Neural crest cell (in vitro differentiated cells): ENCODE results near the gene CELSR2. TPM values are rescaled to one million over a fixed set of nuclear protein-coding genes. Genes with fewer than 3 reads are reported as not detected.

ENCODE experiments used
- DNase-seq: peaks from one replicate; pipeline ENCODE4 v3.0.0; 2021; ENCODE audit warnings: low read depth, mixed read lengths, low spot score
- H3K27ac Mint-ChIP-seq: one replicate; pipeline ENCODE4 v1.8.0; 2021; ENCODE audit warnings: mild to moderate bottlenecking, mixed read lengths; ENCODE audit not compliant: unreplicated experiment
- H3K27me3 Mint-ChIP-seq: 2 replicates; pipeline ENCODE4 v1.8.0; 2021; ENCODE audit warnings: low read depth, mild to moderate bottlenecking, mixed read lengths
- H3K36me3 Mint-ChIP-seq: 2 replicates; pipeline ENCODE4 v1.8.0; 2021; ENCODE audit warnings: low read depth, mild to moderate bottlenecking, mixed read lengths
- H3K4me1 Mint-ChIP-seq: 2 replicates; pipeline ENCODE4 v1.8.0; 2021; ENCODE audit warnings: mixed read lengths
- H3K4me3 Mint-ChIP-seq: one replicate; pipeline ENCODE4 v1.8.0; 2021; ENCODE audit warnings: mild to moderate bottlenecking, mixed read lengths
- H3K9me3 Mint-ChIP-seq: 2 replicates; pipeline ENCODE4 v1.8.0; 2021; ENCODE audit warnings: mixed read lengths
- CTCF ChIP-seq: fragments of 200-600 bp; sonication (generic); conservative IDR thresholded peaks from 2 replicates; pipeline ENCODE4 v1.5.0; 2021; ENCODE audit warnings: antibody characterized with exemption, mild to moderate bottlenecking
- total RNA-seq: library from RNA; stranded (reverse); gene quantifications from 2 replicates; pipeline ENCODE4 v1.2.1, GENCODE V29; 2021

CELSR2 gene
- total RNA-seq, 1 donor from 2014 or later, result 97.1 TPM

- Mint-ChIP-seq H3K27ac (no peak overlapping the region), H3K9me3 (no peaks in the 10 kb centered on the region), H3K4me1 (no peaks in the 10 kb centered on the region), H3K27me3 (no peaks in the 10 kb centered on the region), H3K36me3 (peaks cover 13% of the 10 kb centered on the region), H3K4me3 (no peak overlapping the region)
- no peak for DNase-seq
- TF ChIP-seq CTCF, result no peak
Measured at GRCh38 chr1:109319114-109319513, 69.8 kb downstream of the CELSR2 start.

- no peak overlapping the region for H3K4me3 Mint-ChIP-seq
- no peak for TF ChIP-seq CTCF
- peaks cover 4% of the 10 kb centered on the region for H3K4me1 Mint-ChIP-seq
- DNase-seq, result no peak
- peaks cover 18% of the 10 kb centered on the region for H3K36me3 Mint-ChIP-seq
- no peaks in the 10 kb centered on the region for H3K9me3 Mint-ChIP-seq
- H3K27ac Mint-ChIP-seq, result no peak overlapping the region
- no peaks in the 10 kb centered on the region for H3K27me3 Mint-ChIP-seq
Measured at GRCh38 chr1:109322974-109323373, 73.6 kb downstream of the CELSR2 start.

Other genes starting within 250 kb of the CELSR2 start
- 18.0 and 19.0 TPM in 2 replicates for gene WDR47, start 207.4 kb upstream of the CELSR2 start, total RNA-seq
- gene TAF13, start 173.5 kb upstream of the CELSR2 start, total RNA-seq, result 22.4 and 24.9 TPM in 2 replicates
- gene TMEM167B, start 158.8 kb upstream of the CELSR2 start, total RNA-seq, result 26.1 and 28.4 TPM in 2 replicates
- 0.64 and 0.70 TPM in 2 replicates for gene ELAPOR1, start 135.4 kb upstream of the CELSR2 start, total RNA-seq
- 156 and 158 TPM in 2 replicates for gene SARS1, start 35.6 kb upstream of the CELSR2 start, total RNA-seq
- gene PSRC1, start 33.6 kb downstream of the CELSR2 start, total RNA-seq, result 100 and 102 TPM in 2 replicates
- 0.82 TPM in 1 of 2 replicates, not detected in the other for gene MYBPHL, start 57.5 kb downstream of the CELSR2 start, total RNA-seq
- gene SORT1, start 148.4 kb downstream of the CELSR2 start, total RNA-seq, result 60.8 and 61.6 TPM in 2 replicates
- 99.8 and 109 TPM in 2 replicates for gene PSMA5, start 176.9 kb downstream of the CELSR2 start, total RNA-seq
- gene SYPL2, start 217.0 kb downstream of the CELSR2 start, total RNA-seq, result 0.18 and 0.47 TPM in 2 replicates
- 13.2 and 15.6 TPM in 2 replicates for gene ATXN7L2, start 234.4 kb downstream of the CELSR2 start, total RNA-seq
- gene CYB561D1, start 244.6 kb downstream of the CELSR2 start, total RNA-seq, result 7.8 and 8.0 TPM in 2 replicates